ENCODE measurements around the gene NRP2.

NRP2 gene, protein sequence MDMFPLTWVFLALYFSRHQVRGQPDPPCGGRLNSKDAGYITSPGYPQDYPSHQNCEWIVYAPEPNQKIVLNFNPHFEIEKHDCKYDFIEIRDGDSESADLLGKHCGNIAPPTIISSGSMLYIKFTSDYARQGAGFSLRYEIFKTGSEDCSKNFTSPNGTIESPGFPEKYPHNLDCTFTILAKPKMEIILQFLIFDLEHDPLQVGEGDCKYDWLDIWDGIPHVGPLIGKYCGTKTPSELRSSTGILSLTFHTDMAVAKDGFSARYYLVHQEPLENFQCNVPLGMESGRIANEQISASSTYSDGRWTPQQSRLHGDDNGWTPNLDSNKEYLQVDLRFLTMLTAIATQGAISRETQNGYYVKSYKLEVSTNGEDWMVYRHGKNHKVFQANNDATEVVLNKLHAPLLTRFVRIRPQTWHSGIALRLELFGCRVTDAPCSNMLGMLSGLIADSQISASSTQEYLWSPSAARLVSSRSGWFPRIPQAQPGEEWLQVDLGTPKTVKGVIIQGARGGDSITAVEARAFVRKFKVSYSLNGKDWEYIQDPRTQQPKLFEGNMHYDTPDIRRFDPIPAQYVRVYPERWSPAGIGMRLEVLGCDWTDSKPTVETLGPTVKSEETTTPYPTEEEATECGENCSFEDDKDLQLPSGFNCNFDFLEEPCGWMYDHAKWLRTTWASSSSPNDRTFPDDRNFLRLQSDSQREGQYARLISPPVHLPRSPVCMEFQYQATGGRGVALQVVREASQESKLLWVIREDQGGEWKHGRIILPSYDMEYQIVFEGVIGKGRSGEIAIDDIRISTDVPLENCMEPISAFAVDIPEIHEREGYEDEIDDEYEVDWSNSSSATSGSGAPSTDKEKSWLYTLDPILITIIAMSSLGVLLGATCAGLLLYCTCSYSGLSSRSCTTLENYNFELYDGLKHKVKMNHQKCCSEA

GRCh38 chr2:205682239-205682970, at the start of gene NRP2:
Gene NRP2, plus strand, starts transcription at chr2:205682501. Its CDS starts 790 bp downstream, at chr2:205683291.
- no peak for DNase-seq

GRCh38 chr2:205633994-205634393, 48.3 kb upstream of the NRP2 start:
- no peak for DNase-seq

- no peak for DNase-seq
These were observed 45.6 kb upstream of the NRP2 start for GRCh38 chr2:205636549-205637319.

- no peak for DNase-seq
These were observed 45.0 kb upstream of the NRP2 start for GRCh38 chr2:205637320-205637602.

GRCh38 chr2:205637779-205638503, 44.4 kb upstream of the NRP2 start:
- no peak for DNase-seq

GRCh38 chr2:205640716-205641115, 41.6 kb upstream of the NRP2 start:
- no peak for DNase-seq

DNA sequence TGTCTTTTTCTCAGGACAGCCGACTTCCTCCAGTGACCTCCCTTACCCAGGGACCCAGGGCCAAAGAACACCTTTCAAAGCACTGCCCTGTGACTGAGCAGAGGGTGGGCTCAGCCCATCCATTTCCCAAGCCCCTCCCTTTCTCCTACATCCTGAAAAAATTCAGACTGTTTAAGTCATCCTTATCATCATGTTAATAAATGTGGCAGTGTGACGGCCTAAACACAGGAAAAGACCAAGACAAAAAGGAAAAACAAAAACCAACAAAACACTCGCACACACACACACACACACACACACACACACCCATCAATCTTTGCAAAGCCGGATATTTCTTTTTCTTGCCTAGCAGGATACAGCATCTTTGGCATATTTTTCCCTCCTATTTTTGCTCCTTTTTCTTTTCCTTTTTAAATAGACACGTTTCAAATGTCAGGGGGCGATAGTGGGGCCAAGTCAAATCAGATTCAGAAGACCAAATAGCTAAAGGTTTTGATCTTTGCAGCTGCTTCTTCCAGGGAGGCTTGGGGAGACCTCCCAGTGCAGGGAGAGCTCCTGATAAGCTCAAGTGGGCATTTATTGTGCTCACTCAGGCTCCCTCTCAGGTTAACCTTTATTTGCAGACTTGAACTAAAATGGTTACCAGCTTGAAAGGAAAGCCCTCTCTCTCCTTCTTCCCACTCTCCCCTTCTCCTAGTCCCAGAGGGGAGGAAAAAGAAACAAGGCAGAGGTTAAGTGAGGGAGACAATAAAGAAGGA, 39.5 kb upstream of the NRP2 start:
- no peak for DNase-seq

DNA sequence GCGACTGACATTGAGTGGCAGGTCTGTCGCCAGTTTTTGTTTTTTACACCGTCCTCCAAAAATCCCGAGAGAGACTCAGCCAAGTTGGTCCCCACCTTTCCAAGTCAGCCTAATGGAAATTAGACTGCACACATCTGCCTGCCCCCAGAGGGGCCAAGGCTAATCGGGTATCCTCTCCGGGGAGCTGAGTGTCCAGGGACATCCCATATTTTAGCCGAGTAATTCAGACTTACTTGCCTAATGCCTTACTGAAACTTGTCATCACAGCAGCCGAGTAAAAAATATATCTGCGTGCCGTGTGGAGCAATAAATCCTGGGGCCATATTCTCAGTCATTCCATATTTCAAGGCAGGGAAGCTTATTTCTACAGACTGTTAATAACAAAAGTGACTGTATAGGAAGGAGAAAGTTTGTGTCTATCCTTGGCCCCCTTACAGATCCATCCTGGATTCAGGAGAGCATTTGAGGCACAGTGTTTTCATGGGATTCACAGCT, 38.9 kb upstream of the NRP2 start:
- DNase-seq = no peak

- DNase-seq = no peak
These were observed 38.3 kb upstream of the NRP2 start for GRCh38 chr2:205644018-205644417.

- no peak for DNase-seq
These were observed 35.6 kb upstream of the NRP2 start for GRCh38 chr2:205646680-205647079.

GRCh38 chr2:205650450-205650849, 31.9 kb upstream of the NRP2 start:
- no peak for DNase-seq

GRCh38 chr2:205650931-205651330, 31.4 kb upstream of the NRP2 start:
- no peak for DNase-seq

GRCh38 chr2:205651719-205652118, 30.6 kb upstream of the NRP2 start:
- DNase-seq = no peak

- no peak for DNase-seq
These were observed 27.3 kb upstream of the NRP2 start for GRCh38 chr2:205654878-205655605.

DNA sequence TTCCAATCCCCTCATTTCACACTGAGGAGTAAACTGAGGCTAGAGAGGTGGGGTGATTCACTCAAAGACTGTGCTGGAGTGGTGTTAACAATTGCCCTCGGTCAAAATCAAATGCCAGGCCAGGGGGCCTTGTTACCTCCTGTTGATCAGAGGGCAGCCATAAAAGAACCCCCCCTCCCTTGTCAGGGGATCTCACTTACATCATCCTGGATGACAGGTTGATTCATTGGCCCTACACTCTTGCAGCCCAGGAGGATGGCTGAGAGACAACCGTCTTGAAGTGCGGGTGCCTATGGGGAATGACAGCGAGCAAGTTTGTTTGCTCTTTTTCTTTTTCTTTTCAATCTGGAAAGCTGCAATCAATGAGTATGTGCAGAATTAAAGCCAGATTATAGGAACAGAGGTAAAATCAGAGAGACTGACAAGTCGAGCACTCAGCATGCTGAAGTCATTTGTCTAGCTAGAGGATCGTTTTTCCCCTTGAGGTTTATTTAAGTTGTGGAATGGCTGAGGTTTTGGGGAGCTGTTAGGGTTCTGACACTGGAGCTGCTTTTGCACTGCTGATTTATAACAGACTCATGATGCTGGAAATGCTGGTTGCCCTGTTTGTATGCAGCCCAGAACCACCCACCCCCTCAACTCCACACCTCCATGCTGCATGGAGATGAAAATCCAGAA, 26.4 kb upstream of the NRP2 start:
- no peak for DNase-seq

GRCh38 chr2:205656461-205656860, 25.8 kb upstream of the NRP2 start:
- no peak for DNase-seq

DNA sequence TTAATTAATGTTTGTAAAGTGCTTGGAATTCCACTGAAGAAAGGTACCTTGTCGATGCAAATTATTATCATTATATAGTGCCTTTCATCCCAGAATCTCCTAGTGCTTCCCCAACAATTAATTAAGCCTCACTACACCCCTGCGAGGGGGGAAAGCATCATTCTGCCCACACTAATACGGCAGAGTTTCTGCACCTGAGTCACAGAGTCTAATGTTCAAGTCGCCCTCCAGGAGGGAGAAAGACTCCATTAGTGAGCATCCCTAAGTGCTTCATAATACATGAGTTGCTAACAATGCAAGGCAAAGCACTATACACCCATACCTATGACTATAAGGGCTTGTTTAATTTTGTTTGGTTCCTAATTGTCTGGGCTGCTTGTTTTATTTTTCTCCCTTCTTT, 25.4 kb upstream of the NRP2 start:
- no peak for DNase-seq

- DNase-seq = no peak
These were observed 24.7 kb upstream of the NRP2 start for GRCh38 chr2:205657579-205657978.

GRCh38 chr2:205658068-205658467, 24.2 kb upstream of the NRP2 start:
- DNase-seq = no peak

- no peak for DNase-seq
These were observed 23.7 kb upstream of the NRP2 start for GRCh38 chr2:205658572-205658971.
